Testis (tissue), 3 donors: Measurements from ENCODE around the gene DYRK1A. TPM values are rescaled to one million over a fixed set of nuclear protein-coding genes. Genes with fewer than 3 reads are reported as not detected.

Experiments
- DNase-seq: peaks from one replicate; pipeline ENCODE4 v3.0.0-alpha.2; 2019
- H3K27ac ChIP-seq, 2 donors: fragments of 200-600 bp; sonication (generic); one replicate each; pipeline ENCODE4 v1.5.1; 2019
- H3K27me3 ChIP-seq: fragments of 200-600 bp; sonication (generic); one replicate; pipeline ENCODE4 v1.5.1; 2019
- H3K36me3 ChIP-seq: fragments of 200-600 bp; sonication (generic); one replicate; pipeline ENCODE4 v1.5.1; 2017; ENCODE audit warnings: low read depth; ENCODE audit errors: missing control alignments
- H3K4me1 ChIP-seq: fragments of 200-600 bp; sonication (generic); one replicate; pipeline ENCODE4 v1.5.1; 2019
- H3K4me3 ChIP-seq, 2 donors: fragments of 200-600 bp; sonication (generic); one replicate each; pipeline ENCODE4 v1.5.1; 2017 to 2019
- H3K9me3 ChIP-seq: fragments of 200-600 bp; sonication (generic); one replicate; pipeline ENCODE4 v1.5.1; 2017
- CTCF ChIP-seq, 3 experiments: fragments of 450-650 bp in 2 of 3; fragments of 200-600 bp in 1 of 3; sonication (generic) in 1 of 3; IDR thresholded peaks; one replicate each; pipeline ENCODE4 v1.5.1; 2016 to 2019; ENCODE audit warnings: antibody characterized with exemption in 3 of 3, mild to moderate bottlenecking in 2 of 3, moderate library complexity in 1 of 3
- POLR2A ChIP-seq: fragments of 450-650 bp; IDR thresholded peaks from one replicate; pipeline ENCODE4 v1.6.1; 2017; ENCODE audit warnings: antibody characterized with exemption, mild to moderate bottlenecking, moderate library complexity
- WGBS, 2 donors: methylation state at CpG; one replicate each; pipeline ENCODE4 v1.1.5; 2018; 5-methylcytosine and 5-hydroxymethylcytosine counted together
- intact Hi-C: fragments of 100-400 bp; cut with DNase I; formaldehyde crosslinking; loops from one replicate; pipeline ENCODE4 v1.15.1; 2023; ENCODE audit warnings: low total_unique reads
- polyA plus RNA-seq: library from polyadenylated mRNA; stranded (reverse); fragments of 350-450 nt; fragmentation: Illumina TruSeq; extraction: RNeasy Lipid Tissue Mini Kit (QIAGEN cat#74804); gene quantifications from one replicate; pipeline ENCODE4 v1.2.3, GENCODE V29; 2014; ENCODE audit warnings: low read depth, low replicate concordance; ENCODE audit not compliant: insufficient read depth
- total RNA-seq, 2 donors: library from RNA; depleted of rRNA; stranded (reverse); fragments of >200 nt; gene quantifications; one replicate each; pipeline ENCODE4 v1.2.3, GENCODE V29; 2016

DYRK1A gene
- total and polyA plus RNA-seq, 3 donors from 2014 or later: 68.6 to 166 (median 141) TPM

GRCh38 chr21:37452227-37452626, 85.7 kb downstream of the DYRK1A start:
- Histone ChIP-seq H3K27ac (no peak overlapping the region), H3K4me3 (no peak overlapping the region), H3K4me1 (no peaks in the 10 kb centered on the region), H3K9me3 (no peaks in the 10 kb centered on the region), H3K36me3 (no peaks in the 10 kb centered on the region), H3K27me3 (no peaks in the 10 kb centered on the region)
- no peak for TF ChIP-seq POLR2A
- TF ChIP-seq CTCF (IDR thresholded peaks at IDR 0.05): no peak
- no peak for DNase-seq
- intact Hi-C loops: no loop called here
- 48 to 65% methylated on average over 4 of the region's 4 CpGs for WGBS, 2 donors

- peaks cover 1% of the 10 kb centered on the region for H3K4me1 ChIP-seq
- H3K36me3 ChIP-seq: no peaks in the 10 kb centered on the region
- H3K27ac ChIP-seq: no peak overlapping the region
- 71 to 80% methylated on average over 4 of the region's 4 CpGs for WGBS, 2 donors
- H3K27me3 ChIP-seq: no peaks in the 10 kb centered on the region
- no peak overlapping the region for H3K4me3 ChIP-seq
- H3K9me3 ChIP-seq: no peaks in the 10 kb centered on the region
- intact Hi-C loops: no loop called here
- no peak for DNase-seq
- no peak for TF ChIP-seq POLR2A
- TF ChIP-seq CTCF (IDR thresholded peaks at IDR 0.05): no peak
Measured at GRCh38 chr21:37453350-37453749, 86.8 kb downstream of the DYRK1A start.

GRCh38 chr21:37454869-37455503, 88.4 kb downstream of the DYRK1A start:
- intact Hi-C loops: no loop called here
- H3K9me3 ChIP-seq: no peaks in the 10 kb centered on the region
- H3K27me3 ChIP-seq: no peaks in the 10 kb centered on the region
- no peak overlapping the region for H3K27ac ChIP-seq
- DNase-seq: no peak
- whole genome bisulfite sequencing, 2 donors: 50 to 72% methylated on average over 2 of the region's 2 CpGs
- TF ChIP-seq POLR2A (no peak), CTCF (IDR thresholded peaks at IDR 0.05) (no peak)
- no peak overlapping the region for H3K4me3 ChIP-seq
- H3K4me1 ChIP-seq: peaks cover 5% of the 10 kb centered on the region
- H3K36me3 ChIP-seq: no peaks in the 10 kb centered on the region

- DNase-seq: no peak
- H3K27me3 ChIP-seq: no peaks in the 10 kb centered on the region
- no peak overlapping the region for H3K4me3 ChIP-seq
- TF ChIP-seq POLR2A (no peak), CTCF (IDR thresholded peaks at IDR 0.05) (no peak)
- WGBS, 2 donors: 60 to 74% methylated on average over 7 of the region's 7 CpGs
- H3K27ac ChIP-seq: no peak overlapping the region
- no peaks in the 10 kb centered on the region for H3K9me3 ChIP-seq
- intact Hi-C loops: no loop called here
- H3K4me1 ChIP-seq: peaks cover 5% of the 10 kb centered on the region
- H3K36me3 ChIP-seq: no peaks in the 10 kb centered on the region
Measured at GRCh38 chr21:37455504-37455911, 88.9 kb downstream of the DYRK1A start.

GRCh38 chr21:37458669-37459276, 92.2 kb downstream of the DYRK1A start:
- intact Hi-C loops: no loop called here
- 62 to 75% methylated on average over 7 of the region's 7 CpGs for WGBS, 2 donors
- H3K4me3 ChIP-seq: no peak overlapping the region
- no peak for TF ChIP-seq POLR2A
- no peak for TF ChIP-seq CTCF (IDR thresholded peaks at IDR 0.05)
- DNase-seq: no peak
- H3K9me3 ChIP-seq: no peaks in the 10 kb centered on the region
- no peaks in the 10 kb centered on the region for H3K27me3 ChIP-seq
- H3K36me3 ChIP-seq: no peaks in the 10 kb centered on the region
- peaks cover 17% of the 10 kb centered on the region for H3K4me1 ChIP-seq
- H3K27ac ChIP-seq: no peak overlapping the region
